NCI-H2227 (cell line): ENCODE data around the gene ENO1.
"Not testable (repeated sequence)": the region's sequence is repeated elsewhere in the genome, so short reads cannot be mapped to it uniquely, and the experiment has no call there.

Experiments used
- DNase-seq: peaks from one replicate; lab custom pipeline; 2025; ENCODE audit not compliant: unreplicated experiment; lab: John Stamatoyannopoulos, UW

ENO1 gene

GRCh38 chr1:8848663-8849386 is 29.7 kb downstream of the ENO1 start:
- DNase-seq, result peak; percentile 89

GRCh38 chr1:8847990-8848389 is 30.5 kb downstream of the ENO1 start:
- no peak for DNase-seq

DNA sequence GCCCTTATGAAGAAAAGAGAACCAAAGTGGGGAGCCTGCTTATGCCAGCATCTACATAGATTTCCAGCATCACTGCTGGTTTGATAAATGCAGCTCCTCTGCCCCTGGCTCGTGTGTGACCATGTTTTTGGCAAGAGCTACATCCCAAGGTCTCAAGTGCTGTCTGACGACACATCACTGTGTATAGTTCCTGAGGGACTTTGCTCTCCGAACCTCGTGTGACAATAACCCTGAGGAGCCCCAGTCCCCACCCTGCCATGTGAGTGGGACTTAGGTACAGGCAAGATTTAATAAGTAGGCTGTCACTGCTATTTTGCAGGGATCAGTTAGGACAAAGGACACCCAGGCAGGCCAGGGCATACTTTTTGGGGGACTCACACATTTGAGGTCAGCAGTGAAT is 32.2 kb downstream of the ENO1 start:
- DNase-seq, result no peak

GRCh38 chr1:8845104-8846097 is 33.1 kb downstream of the ENO1 start:
- DNase-seq, result no peak

GRCh38 chr1:8844501-8845006 is 33.9 kb downstream of the ENO1 start:
- DNase-seq, result no peak

DNA sequence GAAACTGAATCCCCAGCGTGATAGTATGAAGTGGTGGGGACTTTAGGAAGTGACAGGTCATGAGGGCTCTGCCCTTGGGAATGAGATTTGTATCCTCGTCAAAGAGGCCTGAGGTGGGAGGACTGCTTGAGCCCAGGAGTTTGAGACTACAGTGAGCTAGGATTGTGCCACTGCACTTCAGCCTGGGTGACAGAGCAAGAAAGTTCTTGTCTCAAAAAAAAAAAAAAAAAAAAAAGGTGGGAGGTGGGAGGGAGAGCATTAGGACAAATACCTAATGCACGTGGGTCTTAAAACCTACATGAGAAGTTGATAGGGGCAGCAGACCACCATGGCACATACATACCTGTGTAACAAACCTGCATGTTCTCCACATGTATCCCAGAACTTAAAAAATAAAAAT is 37.1 kb downstream of the ENO1 start:
- no peak for DNase-seq

DNA sequence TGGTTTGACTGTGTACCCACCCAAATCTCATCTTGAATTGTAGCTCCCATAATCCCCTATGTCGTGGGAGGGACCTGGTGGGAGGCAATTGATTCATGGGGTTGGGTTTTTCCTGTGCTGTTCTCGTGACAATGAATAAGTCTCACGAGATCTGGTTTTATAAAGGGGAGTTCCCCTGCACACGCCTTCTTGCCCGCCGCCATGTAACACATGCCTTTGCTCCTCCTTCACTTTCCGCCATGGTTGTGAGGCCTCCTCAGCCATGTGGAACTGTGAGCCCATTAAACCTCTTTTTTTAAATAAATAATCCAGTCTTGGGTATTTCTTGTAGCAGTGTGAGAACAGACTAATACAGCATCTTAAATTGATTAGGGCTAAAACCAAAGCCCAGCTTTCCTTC is 38.5 kb downstream of the ENO1 start:
- no peak for DNase-seq

DNA sequence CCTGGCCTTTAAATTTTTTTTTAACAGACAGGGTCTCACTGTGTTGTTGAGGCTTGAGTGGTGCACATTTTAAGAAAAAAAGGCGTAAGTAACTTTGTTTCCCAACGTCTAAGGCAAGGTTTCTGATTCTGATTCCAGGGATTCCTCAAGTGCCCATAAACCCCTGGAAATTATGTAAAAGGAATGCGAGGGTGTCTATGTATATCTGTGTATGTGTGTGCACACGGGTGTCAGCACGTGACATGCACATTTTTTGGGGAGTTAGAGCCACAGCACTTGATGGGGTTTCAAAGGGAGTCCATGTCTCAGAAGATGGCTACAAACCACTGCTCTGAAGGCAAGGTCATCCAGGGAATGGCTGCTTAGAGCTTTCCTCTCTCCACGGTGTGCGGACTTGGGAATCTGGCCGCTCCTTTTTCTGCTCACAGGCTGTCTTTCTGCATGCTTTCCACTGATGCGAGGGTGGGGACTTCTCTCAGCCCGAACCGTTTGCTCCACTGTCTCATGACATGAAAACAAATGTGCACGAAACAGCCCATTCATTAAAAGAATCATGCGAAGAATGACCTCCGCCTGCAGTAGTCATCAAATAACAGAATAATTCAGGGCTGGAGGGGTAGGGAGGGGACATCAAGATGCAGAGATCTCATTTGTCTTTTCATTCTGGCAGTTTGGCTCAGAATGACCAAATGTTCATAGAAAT is 42.4 kb downstream of the ENO1 start:
- peak; percentile 35 for DNase-seq

DNA sequence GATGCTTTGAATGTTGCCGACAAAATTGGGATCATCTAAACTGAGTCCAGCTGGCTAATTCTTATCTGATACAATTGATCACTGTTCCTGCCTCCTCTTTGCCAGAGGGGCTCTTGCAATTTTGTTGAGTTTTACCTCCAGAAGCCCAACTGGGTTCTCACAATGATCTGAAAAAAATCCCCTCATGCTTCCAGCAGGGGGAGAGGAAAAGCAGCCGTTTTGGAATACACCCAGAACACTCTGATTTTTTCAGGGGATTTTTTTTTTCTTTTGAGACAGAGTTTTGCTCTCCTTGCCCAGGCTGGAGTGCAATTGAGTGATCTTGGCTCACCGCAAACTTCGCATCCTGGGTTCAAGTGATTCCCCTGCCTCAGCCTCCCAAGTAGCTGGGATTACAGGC is 47.1 kb downstream of the ENO1 start:
- peak; percentile 17 for DNase-seq

DNA sequence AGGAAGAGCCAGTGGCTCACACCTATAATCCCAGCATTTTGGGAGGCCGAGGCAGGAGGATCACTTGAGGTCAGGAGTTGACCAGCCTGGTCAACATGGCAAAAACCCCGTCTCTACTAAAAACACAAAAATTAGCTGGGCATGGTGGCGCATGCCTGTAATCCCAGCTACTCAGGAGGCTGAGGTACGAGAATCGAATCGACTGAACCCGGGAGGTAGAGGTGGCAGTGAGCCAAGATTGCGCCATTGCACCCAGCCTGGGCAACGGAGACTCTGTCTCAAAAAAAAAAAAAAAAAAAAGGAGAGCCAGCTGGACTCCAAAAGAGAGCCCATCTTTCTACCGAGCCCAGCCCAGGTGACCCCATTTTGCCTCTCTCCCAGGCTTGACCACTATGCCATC is 47.8 kb downstream of the ENO1 start:
- not testable (repeated sequence) for DNase-seq

DNA sequence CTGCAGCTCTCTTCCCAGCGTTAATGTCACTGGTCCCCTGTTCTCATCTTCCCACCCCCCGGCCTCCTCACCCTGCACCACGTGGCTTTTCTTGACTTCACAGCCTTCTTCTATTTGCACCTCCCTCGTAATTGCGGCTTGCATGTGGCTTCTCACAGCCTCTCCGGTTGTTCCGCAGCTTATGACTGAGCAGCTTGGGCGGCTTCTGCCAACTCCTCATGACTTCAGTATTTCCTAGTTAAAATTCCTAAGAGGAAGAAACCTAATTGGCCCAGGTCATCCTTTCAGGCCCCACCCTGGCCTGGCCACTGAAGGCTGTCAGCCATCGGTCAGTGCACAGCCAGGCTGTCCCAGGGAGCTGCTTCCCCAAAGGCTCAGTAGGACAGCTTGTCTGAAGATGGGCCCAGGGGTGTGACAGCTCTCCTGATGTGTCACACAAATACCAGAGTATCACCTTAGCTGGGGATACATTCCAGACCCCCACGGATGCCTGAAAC is 52.5 kb downstream of the ENO1 start:
- no peak for DNase-seq

DNA sequence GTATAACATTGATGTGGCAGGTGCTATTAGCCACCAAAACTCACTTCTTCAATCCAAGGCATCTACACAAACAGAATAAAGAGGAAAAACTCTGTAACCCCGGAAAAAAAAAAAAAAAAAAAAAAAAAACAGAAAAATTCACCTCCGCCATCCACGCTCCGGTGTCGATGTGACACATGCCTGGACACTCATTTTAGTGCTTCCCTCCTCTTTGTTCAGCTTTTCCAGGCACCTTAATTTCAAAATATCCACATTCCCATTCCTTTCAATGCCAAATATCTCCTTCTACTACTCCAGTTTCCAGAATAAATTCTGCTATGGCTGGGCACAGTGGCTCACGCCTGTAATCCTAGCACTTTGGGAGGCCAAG is 55.2 kb downstream of the ENO1 start:
- no peak for DNase-seq

DNA sequence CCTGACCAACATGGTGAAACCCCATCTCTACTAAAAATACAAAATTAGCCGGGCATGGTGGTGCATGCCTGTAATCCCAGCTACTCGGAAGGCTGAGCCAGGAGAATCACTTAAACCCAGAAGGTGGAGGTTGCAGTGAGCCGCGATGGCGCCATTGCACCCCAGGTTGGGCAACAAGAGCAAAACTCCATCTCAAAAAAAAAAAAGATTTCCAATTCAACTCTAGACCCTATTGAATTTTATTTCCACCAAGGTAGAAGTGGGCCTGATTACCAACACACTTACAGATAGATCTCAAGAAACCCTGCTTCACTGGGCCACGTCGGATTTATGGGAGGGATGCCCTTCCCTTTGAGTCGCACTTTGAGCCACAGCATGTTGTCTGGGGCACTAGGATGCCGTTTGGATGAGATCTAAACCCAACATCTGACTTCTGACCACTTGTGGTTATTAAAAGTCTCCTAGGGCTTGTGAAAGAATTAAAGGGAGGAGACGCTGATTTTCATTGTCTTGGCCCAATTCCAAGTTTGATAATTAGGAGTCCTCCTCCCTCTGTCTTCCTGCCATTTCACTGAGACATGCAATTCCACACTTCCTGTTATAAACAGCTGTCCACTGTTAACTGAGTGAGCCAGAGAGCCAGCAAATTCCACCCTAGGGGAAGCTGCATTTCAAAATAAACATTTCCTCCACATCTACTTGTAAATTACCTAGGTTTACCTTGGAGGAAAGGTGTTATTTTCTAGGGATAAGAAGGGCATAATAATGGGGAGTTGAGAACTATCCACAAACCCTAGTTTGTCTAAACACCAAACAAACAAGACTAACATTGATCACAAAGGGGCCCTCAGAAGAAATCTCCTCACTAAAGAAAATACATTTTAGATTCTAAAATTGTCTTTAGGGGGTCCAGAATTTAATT is 55.9 kb downstream of the ENO1 start:
- peak; percentile 83 for DNase-seq

DNA sequence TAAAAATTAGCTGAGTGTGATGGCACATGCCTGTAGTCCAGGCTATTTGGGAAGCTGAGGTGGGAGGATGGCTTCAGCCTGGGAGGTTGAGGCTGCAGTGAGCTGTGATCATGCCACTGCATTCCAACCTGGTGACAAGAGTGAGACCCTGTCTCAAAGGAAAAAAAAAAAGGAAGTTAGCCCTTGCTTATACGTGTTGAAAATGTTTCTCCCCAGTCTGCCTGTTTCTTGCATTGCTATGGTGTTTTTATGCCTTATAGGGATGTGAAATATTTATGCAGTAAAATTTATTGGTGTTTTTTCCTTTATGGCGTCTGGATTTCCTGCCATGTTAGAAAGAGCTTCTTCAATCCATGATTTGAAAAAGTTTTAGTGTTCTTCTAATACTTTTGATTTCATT is 57.4 kb downstream of the ENO1 start:
- no peak for DNase-seq

DNA sequence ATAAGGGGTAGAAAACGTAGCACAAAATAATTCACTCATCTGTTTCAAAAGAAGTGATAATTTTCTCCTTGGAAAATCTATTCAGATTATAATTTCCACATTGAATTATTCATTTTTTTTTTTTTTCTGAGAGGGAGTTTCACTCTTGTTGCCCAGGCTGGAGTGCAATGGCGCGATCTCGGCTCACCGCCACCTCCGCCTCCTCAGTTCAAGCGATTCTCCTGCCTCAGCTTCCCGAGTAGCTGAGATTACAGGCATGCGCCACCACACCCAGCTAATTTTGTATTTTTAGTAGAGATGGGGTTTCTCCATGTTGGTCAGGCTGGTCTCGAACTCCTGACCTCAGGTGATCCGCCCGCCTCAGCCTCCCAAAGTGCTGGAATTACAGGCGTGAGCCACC is 59.7 kb downstream of the ENO1 start:
- not testable (repeated sequence) for DNase-seq

DNA sequence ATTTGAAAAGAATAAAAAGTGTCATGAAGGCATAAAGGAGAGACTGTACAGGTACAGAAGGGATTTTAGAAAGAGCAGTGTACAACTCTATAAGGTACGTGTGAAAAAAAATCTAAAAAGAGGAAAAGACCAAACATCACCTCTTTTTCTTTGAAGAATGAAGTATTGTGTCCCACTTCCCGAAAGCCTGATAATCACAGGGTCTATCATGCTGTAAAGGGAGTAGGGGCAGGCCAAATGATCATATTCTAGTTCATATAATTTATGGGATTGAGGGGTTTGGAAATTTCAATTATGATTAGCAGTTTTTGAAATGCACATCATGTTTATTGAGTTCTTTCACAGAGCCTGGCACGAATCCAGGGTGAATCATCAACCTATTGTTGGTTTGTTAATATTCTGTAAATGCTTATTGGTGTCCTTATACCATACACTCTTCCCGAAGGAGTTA is 60.1 kb downstream of the ENO1 start:
- DNase-seq, result peak; percentile 47

GRCh38 chr1:8817412-8818324 is 60.8 kb downstream of the ENO1 start, which contains the start of gene RERE:
RERE (minus strand) TSS chr1:8817640.
- DNase-seq, result peak; percentile 97

GRCh38 chr1:8816831-8817411 is 61.6 kb downstream of the ENO1 start:
- DNase-seq, result peak; percentile 52

- DNase-seq, result no peak
These were observed 62.2 kb downstream of the ENO1 start for GRCh38 chr1:8816264-8816663.
